GM19023 (cell line): ENCODE results near the gene SLC22A1.

Source experiments
- ATAC-seq: cut with Tn5 transposase; IDR thresholded peaks from one replicate; pipeline ENCODE4 v1.9.1; 2021; ENCODE audit warnings: mild to moderate bottlenecking, moderate library complexity; ENCODE audit not compliant: unreplicated experiment

SLC22A1 gene

DNA sequence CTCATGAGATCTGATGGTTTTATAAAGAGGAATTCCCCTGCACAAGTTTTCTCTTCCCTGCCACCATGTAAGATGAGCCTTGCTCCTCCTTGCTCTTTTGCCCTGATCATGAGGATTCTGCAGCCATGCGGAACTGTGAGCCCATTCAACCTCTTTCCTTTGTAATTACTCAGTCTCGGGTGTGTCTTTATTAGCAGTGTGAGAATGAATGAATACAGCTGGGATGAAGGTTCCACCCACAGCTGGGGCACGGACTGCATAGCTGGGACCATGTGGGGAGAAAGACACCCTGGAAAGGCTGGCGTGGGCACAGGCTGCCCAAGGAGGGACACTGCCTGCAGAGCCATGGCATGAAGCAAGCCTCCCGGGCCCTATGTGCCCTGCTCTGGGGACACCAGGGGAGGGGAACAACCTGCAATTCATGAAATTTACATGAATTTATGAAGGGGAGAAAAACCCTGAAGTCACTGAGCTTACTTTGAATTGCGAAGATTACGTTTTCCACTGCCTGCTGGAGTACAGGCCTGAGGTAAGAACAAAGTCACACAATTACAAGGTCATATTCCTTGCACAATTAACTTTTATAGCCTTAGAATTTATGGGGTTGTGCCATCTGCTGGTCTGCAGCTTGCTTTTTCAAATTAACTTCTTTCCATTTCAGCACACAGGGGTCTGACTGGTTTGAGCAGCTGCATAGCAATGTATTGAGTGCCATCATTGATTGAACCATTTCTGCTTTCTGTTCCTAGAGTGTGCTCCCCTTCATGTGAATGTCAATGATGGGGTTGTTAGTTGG lies 46.2 kb downstream of the SLC22A1 start:
- ATAC-seq: no peak

DNA sequence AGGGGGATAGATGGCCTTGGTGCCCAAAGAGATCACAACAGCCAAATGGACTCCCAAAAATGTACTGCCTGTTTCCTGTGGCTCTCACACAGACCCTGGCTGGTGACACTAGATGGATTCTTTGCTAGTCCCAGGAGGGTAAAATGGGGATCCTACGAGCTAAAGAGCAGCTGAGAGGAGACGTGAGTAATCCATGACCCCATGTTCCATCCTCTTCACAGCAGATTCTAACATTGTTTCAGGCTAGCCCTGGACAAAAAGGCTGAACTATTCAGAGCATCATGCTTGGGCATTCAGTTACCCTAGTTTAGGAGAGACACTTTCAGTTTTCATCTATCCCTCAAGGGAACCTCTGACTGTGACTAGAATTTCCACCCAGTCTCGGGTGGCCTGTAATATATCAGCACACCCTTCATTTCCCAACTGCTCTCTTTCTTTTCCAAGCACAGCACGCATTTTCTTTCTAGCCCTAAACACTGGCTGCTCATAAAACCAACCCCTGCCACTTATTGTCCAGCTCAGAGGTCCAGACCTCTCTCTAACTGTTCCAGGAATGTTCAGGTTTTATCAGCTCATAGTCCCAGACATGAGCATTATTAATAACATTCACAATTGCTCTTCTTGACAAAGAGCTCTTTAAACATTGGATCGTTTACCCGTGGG lies 48.5 kb downstream of the SLC22A1 start:
- no peak for ATAC-seq

GRCh38 chr6:160172704-160173103 lies 51.1 kb downstream of the SLC22A1 start:
- no peak for ATAC-seq

GRCh38 chr6:160173806-160174527 lies 52.4 kb downstream of the SLC22A1 start:
- no peak for ATAC-seq

GRCh38 chr6:160174681-160175080 lies 53.1 kb downstream of the SLC22A1 start:
- no peak for ATAC-seq

GRCh38 chr6:160177220-160177619 lies 55.6 kb downstream of the SLC22A1 start:
- no peak for ATAC-seq

GRCh38 chr6:160178271-160178670 lies 56.7 kb downstream of the SLC22A1 start:
- no peak for ATAC-seq

- no peak for ATAC-seq
Observed at GRCh38 chr6:160180706-160181105, 59.1 kb downstream of the SLC22A1 start.

- no peak for ATAC-seq
Observed at GRCh38 chr6:160188773-160189172, 67.2 kb downstream of the SLC22A1 start.

GRCh38 chr6:160190081-160190480 lies 68.5 kb downstream of the SLC22A1 start:
- no peak for ATAC-seq

DNA sequence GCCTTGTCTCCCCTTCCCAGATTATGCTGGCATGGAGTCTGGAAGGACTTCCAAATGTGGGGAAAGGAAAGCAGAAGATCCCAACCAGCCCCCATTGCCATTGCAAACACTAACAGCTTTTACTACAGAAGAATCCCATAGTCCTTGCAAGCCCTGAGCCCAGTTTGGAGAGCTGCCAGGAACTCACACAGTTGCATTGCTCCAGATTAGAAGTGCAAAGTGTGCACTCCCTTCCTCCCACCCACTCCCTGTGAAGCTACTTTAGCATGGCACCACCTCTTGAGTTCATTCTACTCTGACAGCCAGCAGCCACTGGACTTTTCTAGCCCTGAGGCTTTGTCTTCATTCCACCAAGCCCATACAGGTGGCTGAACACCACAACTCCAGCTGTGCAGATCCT lies 69.4 kb downstream of the SLC22A1 start:
- ATAC-seq: no peak

GRCh38 chr6:160192840-160193239 lies 71.2 kb downstream of the SLC22A1 start:
- ATAC-seq: no peak

DNA sequence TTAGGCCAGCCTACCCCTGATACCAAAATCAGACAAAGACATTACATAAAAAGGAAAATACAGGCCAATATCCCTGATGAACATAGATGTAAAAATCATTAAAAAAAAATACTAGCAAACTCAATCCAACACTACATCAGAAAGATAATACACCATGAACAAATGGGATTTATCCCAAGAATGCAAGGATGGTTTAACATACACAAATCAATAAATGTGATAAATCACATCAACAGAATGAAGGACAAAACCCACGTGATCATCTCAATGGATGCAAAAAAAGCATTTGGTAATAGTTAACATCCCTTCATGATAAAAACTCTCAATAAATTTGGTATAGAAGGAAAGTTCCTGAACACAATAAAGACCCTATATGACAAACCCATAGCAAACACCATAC lies 73.2 kb downstream of the SLC22A1 start:
- no peak for ATAC-seq

DNA sequence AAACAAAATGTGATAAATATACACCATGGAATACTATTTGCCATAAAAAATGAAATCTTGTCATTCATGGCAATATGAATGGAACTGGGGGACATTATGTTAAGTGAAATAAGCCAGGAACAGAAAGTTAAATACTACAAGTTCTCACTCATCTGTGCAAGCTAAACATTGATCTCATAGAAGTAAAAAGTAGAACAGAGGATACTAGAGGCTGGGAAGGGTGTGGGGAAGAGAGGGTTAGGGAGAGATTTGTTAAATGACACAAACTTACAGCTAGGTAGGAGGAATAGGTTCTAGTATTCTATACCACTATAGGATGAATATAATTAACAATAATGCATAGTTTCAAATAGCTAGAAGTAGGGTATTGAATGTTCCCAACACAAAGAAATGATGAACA lies 76.0 kb downstream of the SLC22A1 start:
- ATAC-seq: no peak

GRCh38 chr6:160198606-160199211 lies 77.1 kb downstream of the SLC22A1 start:
- ATAC-seq: peak; percentile 90

- no peak for ATAC-seq
Observed at GRCh38 chr6:160201061-160201460, 79.4 kb downstream of the SLC22A1 start.

DNA sequence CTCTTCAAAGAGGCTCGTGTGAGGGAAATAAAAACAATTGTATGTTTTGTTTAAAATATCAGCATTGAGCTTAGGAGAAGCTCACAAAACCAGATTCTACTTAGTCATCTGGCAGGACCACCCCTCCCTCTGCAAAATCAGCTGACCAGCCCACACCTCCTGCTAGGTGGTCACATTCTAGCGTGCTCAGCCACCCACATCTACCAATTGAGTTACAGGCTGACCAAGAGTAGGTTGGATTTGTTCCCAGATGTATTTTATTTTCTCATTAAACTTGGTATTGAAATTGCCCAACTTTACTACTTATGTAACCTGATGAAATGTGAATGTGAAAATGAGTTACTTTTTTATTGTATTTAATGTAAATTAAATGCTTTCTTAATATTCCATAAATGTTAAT lies 80.8 kb downstream of the SLC22A1 start:
- no peak for ATAC-seq

DNA sequence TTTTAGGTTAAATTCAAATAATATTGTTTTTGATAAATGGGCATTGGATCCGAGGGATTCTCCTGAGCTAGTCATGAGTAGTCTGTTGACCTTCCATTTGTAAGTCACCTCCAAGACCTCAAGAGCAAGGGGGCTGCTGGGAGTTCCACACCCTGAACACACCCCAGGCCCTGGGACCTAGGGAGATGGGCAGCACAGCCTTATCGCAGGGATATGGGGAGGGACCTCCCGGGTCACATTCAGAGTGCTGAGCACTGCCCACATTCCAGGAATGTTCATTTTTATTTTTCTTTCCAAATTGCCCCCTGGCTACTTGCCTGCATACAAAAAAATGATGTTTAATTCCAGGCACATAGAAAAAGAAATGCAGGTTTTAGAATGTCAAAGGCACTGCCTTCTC lies 81.5 kb downstream of the SLC22A1 start:
- ATAC-seq: no peak

- ATAC-seq: no peak
Observed at GRCh38 chr6:160203522-160203921, 81.9 kb downstream of the SLC22A1 start.

DNA sequence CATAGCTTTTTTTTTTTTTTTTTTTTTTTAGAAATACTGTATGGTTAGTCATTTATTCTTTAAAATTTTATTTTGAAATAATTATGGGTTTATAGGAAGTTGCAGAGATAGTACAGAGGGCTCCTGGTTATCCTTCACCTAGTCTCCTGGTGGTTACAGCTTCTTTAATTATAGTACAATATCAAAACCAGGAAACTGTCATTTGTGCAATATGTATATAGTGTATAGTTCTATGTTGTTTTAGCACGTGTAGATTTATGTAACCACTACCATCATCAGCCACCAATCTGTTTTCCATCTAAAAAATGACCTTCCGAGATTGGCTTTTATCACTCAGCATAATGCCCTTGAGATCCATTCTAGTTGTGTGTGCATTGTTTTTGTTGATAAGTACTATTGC lies 82.3 kb downstream of the SLC22A1 start:
- no peak for ATAC-seq

- no peak for ATAC-seq
Observed at GRCh38 chr6:160204710-160205109, 83.1 kb downstream of the SLC22A1 start.
